Thyroid gland (tissue), 4 donors: ENCODE results near the gene DNAJC10.

Source experiments
- POLR2A ChIP-seq, 2 donors: fragments of 450-650 bp; IDR thresholded peaks; one replicate each; pipeline ENCODE4 v1.6.1; 2017; ENCODE audit warnings: antibody characterized with exemption in 2 of 2, mild to moderate bottlenecking in 2 of 2, moderate library complexity in 1 of 2
- TF ChIP-seq, protein P1 (sequence below), 6 experiments: fragments of 200-600 bp in 3 of 6; fragments of 450-650 bp in 3 of 6; sonication (generic) in 3 of 6; IDR thresholded peaks; one replicate each; pipeline ENCODE4 v1.5.1; 2016 to 2019; ENCODE audit warnings: antibody characterized with exemption in 6 of 6, mild to moderate bottlenecking in 2 of 6, inconsistent platforms in 1 of 6, moderate library complexity in 1 of 6

DNA sequence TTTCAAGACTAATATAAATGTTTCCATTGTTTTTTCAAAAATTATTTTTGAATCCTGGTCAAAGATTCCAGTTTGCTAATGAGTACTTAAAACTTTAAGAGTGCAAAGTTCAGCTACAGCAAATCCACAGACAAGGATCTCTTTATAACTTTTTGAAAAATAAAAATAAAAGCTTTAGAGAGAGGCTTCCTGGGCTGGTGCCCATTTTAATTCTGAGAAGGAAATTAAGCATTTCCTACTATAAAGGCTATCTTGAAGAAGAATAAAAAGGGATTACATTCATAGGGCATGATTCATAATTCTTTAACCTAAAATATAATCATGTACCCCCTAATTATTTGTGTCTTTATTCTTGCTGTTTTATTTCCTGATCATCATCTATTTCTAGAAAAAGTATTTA, 38.2 kb downstream of the DNAJC10 start:
- TF ChIP-seq, protein P1, sequence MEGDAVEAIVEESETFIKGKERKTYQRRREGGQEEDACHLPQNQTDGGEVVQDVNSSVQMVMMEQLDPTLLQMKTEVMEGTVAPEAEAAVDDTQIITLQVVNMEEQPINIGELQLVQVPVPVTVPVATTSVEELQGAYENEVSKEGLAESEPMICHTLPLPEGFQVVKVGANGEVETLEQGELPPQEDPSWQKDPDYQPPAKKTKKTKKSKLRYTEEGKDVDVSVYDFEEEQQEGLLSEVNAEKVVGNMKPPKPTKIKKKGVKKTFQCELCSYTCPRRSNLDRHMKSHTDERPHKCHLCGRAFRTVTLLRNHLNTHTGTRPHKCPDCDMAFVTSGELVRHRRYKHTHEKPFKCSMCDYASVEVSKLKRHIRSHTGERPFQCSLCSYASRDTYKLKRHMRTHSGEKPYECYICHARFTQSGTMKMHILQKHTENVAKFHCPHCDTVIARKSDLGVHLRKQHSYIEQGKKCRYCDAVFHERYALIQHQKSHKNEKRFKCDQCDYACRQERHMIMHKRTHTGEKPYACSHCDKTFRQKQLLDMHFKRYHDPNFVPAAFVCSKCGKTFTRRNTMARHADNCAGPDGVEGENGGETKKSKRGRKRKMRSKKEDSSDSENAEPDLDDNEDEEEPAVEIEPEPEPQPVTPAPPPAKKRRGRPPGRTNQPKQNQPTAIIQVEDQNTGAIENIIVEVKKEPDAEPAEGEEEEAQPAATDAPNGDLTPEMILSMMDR (IDR thresholded peaks at IDR 0.05) = no peak
- TF ChIP-seq POLR2A (IDR thresholded peaks at IDR 0.05) = no peak
